HT1080 (cell line): ENCODE measurements around the gene RABAC1. TPM values are rescaled to one million over a fixed set of nuclear protein-coding genes. Genes with fewer than 3 reads are reported as not detected.
"Not testable (repeated sequence)": the region's sequence is repeated elsewhere in the genome, so short reads cannot be mapped to it uniquely, and the experiment has no call there.

Experiments
- DNase-seq: peaks from one replicate; pipeline ENCODE4 v3.0.0-alpha.2; 2015; ENCODE audit warnings: low read depth
- total RNA-seq: library from RNA; depleted of rRNA; stranded (reverse); fragments of >200 nt; shearing (Covaris generic); gene quantifications from 2 replicates; pipeline ENCODE4 v1.2.3, GENCODE V29; 2014

The RABAC1 gene
- total RNA-seq, 1 experiment from 2014 or later = 91.6 TPM

- no peak for DNase-seq
Observed at GRCh38 chr19:41918095-41918494, 41.0 kb downstream of the RABAC1 start.

DNA sequence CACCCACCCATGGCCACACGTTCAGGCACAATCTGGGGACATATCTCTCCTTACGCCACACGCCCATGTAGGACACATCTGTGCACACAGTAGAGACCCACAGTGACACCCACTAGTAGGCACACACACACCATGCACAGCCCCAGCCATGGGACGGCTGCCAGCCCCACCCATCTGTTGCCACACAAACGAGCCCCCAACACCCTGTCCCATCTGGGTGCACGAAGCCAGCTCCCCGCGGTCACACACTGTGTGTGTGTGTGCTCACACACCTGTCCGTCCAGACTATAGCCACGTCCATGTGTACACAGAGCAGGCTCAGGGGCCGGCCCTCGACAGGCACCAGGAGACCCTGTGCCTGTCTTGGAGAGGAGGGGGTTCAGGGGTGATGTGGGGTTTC is 41.4 kb downstream of the RABAC1 start:
- no peak for DNase-seq

DNA sequence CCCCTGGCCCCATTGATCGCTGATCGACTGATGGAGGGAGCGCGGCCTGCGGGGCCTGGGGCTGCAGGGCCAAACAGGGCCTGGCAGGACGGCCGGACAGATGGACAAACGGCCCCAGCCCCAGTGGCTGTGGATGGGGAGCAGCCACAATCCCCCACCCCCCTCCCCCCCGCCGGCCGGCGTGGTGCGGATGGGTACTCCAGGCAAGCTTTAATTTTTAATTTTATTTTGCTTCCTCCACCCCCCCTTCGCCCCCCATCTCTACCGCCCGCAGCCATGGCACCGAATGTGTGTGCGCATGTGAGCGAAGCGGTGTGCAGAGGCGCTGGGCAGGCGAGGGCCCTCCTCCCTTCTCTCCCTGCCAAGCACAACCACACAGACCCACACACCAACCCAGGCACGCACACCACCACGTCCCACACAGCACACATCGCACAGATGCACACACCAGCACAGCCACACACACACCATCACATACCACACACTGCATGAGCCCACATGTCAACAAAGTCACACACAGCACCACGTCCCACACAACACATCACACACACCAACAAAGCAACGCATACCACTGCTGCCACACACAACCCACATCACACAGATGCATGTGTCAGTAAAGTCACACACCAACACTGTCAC is 43.2 kb downstream of the RABAC1 start:
- DNase-seq = no peak

GRCh38 chr19:41915021-41915775 is 43.9 kb downstream of the RABAC1 start:
- no peak for DNase-seq

GRCh38 chr19:41914424-41914834 is 44.7 kb downstream of the RABAC1 start:
- DNase-seq = not testable (repeated sequence)

GRCh38 chr19:41913538-41914423 is 45.3 kb downstream of the RABAC1 start:
- DNase-seq = no peak

DNA sequence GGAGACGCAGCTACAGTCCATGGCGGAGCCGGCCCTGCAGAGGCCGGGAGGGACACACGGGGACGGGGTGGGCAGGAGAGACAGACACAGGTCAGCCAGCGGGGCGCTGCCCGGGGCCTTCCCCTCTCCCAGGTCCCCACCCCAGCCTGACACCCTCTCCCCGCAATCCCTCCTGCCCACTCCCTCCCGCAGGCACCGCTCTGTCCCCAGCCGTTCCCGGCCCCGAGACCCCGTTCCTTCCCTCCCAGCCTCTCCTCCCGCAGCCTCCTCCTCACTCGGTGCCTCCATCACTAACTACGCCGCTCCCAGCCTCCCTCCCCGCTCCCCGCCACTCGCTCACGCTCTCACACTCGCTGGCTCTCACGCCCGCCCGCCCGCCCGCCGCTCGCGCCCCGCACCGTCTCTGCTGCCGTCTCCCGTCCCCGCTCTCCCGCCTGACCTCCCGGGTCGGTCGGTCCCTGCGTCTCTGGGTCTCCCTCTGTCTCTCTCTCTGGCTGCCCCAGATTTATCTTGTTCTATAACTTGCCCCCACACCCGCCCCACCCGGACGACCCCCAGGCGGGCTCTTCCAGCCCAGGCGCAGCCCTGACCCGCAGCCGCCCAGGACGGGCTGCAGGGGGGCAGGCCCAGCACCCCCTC is 46.1 kb downstream of the RABAC1 start:
- DNase-seq = no peak

DNA sequence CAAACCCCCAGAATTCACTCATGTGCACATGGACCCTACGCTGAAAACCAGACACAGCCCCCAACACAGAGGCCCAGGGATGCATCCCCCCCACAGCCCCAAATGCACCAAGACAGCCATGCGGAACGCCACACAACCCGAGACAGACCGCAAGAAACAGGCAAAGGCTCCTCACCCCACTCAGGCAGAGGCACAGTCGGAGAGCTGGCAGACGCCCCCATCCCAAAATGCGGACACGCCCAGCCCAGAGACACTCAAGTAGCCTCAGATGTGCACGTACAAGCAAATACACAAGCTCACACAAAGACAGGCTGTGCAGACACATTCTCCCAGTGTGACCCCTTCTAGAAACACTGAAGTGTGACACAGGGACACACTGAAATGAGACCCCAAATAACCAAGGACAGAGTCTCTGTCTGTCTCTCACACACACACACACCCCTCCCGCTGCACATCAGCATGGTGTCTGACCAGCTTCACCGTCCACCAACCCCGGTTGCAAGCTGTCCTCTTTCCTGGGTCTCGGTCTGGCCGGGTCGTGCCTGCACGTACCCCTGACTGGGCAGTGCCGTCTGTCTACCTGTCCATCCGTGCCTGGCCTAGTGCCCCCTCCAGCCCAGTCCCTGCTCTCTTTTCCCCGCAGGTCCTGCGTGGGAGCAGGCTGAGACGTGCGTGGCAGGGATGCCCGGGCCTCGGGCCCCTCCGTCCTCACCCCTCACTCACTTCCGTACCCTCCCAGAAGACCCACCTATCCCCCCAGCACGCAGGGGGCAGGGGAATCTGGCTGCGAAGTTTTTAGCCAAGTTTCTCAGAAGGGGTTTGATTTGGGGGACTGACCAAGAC is 47.0 kb downstream of the RABAC1 start:
- no peak for DNase-seq

DNA sequence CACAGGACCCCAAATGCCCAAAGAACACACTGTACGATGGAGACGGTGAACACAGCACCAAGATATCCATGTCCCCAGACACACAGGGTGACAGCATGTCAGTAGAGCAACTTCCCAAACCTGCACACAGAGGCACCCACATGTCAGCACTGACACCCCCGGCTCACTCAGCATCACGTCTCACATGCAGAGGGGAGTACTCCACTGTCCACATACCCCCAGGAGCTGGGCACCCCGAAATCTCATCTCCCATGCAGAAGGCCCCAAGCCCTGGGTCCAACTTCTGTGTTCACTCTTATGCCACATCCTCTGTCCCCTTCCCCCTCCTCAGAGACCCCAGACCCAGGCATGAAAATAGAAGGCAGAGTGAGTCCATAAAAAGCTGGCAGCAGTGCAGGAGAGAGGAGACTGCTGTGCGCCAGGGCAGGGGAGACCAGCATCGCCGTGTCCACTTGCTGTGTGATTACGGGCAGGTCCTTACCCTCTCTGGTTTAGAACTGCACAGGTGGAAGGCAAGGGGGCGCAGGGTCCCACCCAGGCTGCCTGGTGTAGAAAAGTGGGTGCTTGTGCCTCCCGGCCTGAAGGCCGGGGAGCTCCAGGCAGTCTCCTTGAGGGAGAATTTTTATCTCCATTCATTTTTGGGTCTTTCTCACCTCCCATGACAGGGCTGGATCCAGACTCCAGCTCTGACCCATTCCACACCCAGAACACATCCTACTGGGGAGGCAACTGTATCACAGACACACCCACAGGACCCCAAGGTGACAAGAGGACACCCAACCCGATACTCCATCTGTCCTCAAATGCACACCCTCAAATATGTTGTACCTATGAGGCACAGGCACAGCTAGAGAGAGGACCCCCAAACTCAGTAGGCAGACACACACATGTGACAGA is 47.9 kb downstream of the RABAC1 start:
- DNase-seq = no peak

DNA sequence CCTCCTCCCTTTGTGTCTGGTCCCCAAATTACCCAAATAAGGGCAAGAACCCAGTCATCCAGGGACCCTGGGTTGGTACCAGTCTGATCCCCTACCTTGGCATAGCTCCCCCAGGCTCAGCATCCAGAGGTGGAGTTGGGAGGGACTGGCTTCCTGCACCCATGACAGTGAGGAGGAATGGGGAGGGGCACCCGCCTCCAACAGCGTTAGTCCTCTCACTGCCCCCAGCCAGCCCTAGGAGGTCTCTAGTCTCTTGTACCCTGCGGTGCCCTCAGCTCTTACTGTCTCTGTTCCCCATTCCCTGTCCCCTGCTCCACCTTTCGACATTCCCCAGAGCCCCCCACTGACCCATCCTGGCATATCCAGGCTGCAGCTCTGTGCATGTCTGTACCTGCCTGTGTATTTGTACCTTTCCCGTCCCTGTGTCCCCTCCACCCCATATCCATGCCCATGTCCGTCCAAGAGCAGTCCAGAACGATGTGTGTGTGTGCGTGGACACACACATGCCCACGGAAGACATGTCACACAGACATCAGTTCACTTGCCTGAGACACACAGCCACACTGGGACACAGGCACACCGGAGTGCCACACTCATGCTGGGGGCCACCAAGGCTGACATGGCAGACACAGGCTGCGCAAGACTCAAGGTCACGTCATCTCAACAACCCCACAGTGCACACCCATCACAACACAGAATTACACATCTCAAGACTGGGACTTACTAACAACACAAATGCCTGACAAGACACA is 48.7 kb downstream of the RABAC1 start:
- no peak for DNase-seq

DNA sequence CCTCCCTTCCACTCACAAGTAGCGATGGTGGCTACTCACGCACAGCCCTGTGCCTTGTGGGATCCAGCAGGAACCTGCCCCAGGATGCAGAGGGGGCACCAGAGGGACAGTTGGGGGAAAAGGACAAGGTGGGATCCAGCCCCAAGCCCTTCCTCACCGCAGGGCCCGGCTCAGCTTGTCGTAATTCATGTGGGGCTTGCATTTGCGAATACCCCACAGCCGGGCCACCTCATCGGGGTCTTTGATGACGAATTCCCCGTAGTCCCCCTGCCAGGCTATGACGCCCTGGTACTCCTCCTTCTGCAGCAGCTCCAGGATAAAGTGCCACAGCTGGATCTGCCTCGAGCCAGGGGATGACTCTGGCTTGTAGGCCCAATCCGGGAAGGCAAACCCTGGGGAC is 49.4 kb downstream of the RABAC1 start:
- DNase-seq = no peak

DNA sequence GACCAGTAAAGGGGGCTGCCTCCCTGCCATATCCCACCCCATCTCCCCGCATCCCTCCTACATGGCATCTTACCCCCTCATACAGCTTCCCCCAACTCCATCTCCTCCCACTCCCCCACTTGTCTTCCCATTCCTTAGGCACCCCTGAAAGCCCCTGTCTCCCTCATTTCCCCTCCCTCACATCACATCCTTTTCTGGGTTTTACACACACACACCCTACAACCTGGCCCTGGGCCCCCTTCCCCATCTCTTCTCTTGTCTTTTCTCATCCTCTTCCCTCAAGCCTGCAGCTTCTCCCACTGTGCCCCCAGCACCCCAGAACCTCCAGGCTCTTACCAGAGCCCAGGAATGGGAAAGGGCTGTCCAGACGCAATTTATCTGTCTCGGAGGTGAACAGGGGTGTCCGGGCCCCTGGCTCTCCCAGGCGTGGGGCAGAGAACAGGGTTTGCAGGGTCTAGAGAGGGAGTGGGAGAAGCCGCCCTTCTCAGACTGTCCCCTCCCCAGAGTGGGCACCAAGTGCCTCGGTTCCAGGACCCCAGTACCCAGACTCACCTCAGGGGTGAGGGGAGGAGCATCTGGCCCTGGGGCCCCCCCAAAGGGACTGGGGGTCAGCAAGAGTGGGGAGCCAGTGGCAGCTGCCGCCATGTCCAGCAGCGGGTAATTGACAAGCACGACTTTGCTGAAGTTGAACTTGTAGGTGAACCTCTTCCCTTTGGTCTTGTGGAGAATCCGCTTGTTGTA is 50.2 kb downstream of the RABAC1 start:
- no peak for DNase-seq

- no peak for DNase-seq
Observed at GRCh38 chr19:41907994-41908615, 51.0 kb downstream of the RABAC1 start.

DNA sequence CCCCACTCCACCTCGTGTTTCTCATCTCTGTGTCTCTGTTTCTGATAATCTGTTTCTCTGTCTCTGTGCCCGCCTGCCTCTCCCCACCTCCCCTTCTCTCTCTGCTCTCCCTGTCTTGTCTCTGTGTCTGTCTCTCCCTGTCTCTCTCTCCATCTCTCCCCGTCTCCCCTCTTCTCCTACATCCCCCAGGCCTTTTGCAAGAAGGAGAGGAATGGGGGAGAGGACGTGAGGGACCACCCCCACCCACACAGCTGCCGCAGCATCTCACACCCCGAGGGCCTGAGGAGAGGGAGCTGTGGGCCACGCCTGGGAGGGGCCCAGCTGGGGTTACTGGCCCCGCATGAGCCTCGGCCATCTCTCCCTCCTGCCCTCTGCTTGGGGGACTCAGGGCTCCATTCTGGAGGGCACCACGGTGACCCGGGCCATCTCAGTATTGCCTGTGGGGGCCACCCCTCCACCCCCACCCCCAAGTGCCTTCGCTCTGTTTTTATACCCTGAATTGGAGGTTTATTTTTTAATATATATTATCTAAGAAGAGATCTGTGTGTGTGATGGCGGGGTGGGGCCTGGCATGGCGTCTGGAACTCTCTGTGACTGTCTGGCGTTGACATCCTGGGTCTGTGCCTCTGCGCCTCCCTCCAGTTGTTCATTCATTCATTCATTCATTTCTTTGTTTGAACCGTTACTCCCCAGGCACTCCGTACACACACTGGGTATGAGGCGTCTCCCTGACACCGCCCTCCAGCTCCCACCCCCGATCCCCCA is 52.0 kb downstream of the RABAC1 start:
- DNase-seq = no peak
